Activated CD8-positive, alpha-beta memory T cell treated with anti-CD3 and anti-CD28 coated beads, Interleukin-2, amount 10 ng/mL, durations not matched to agents 7 days and 5 days (primary cell): ENCODE data around the gene WFS1. TPM values are rescaled to one million over a fixed set of nuclear protein-coding genes. Genes with fewer than 3 reads are reported as not detected.

Experiments used
- ATAC-seq: fragments of 150-1000 bp; cut with Tn5 transposase; one replicate; pipeline ENCODE4 v1.10.0; 2021; ENCODE audit warnings: moderate library complexity
- CTCF ChIA-PET: fragments of 350-600 bp; sonication (Branson Sonifier 250); formaldehyde crosslinking; loops from one replicate; lab custom pipeline; 2021; ENCODE audit warnings: antibody characterized with exemption; lab: Charles Lee
- DNase-seq: peaks from one replicate; pipeline ENCODE4 v3.0.0-alpha.2; 2020
- H3K27ac Mint-ChIP-seq: one replicate; pipeline ENCODE4 v1.8.0; 2021; ENCODE audit warnings: mild to moderate bottlenecking, mixed read lengths
- H3K27me3 Mint-ChIP-seq: one replicate; pipeline ENCODE4 v1.8.0; 2021; ENCODE audit warnings: mixed read lengths
- H3K36me3 Mint-ChIP-seq: one replicate; pipeline ENCODE4 v1.8.0; 2021; ENCODE audit warnings: mild to moderate bottlenecking, mixed read lengths
- H3K4me1 Mint-ChIP-seq: one replicate; pipeline ENCODE4 v1.8.0; 2021; ENCODE audit warnings: mixed read lengths
- H3K4me3 Mint-ChIP-seq: one replicate; pipeline ENCODE4 v1.8.0; 2021; ENCODE audit warnings: mild to moderate bottlenecking, moderate library complexity, mixed read lengths
- H3K9me3 Mint-ChIP-seq: one replicate; pipeline ENCODE4 v1.8.0; 2022; ENCODE audit warnings: low read depth, mixed read lengths
- total RNA-seq, 2 experiments: library from RNA; stranded (reverse); gene quantifications; one replicate each; pipeline ENCODE4 v1.2.3, GENCODE V29; 2021

WFS1 gene
- total RNA-seq, 2 experiments from 2014 or later, result 1.8 to 2.2 TPM

- Mint-ChIP-seq H3K27me3 (peaks cover 64% of the 10 kb centered on the region), H3K36me3 (no peaks in the 10 kb centered on the region), H3K27ac (no peak overlapping the region), H3K4me3 (no peak overlapping the region), H3K4me1 (peaks cover 52% of the 10 kb centered on the region), H3K9me3 (no peaks in the 10 kb centered on the region)
- no peak for ATAC-seq
- CTCF ChIA-PET, result interaction anchor here (1.8 to 16.8 kb wide), 3 partner anchors 8 to 63 kb away, joined by 6 to 685 read pairs (median 26); partner anchors contain the start of gene WFS1
- no peak for DNase-seq
Measured at GRCh38 chr4:6322761-6323566, 53.3 kb downstream of the WFS1 start.

- DNase-seq, result no peak
Measured at GRCh38 chr4:6324461-6324998, 54.9 kb downstream of the WFS1 start.

GRCh38 chr4:6324999-6325787 is 55.5 kb downstream of the WFS1 start:
- no peak overlapping the region for H3K4me3 Mint-ChIP-seq
- no peaks in the 10 kb centered on the region for H3K9me3 Mint-ChIP-seq
- peak; percentile 24 for ATAC-seq
- peaks cover 68% of the 10 kb centered on the region for H3K27me3 Mint-ChIP-seq
- peaks cover 44% of the 10 kb centered on the region for H3K4me1 Mint-ChIP-seq
- no peak overlapping the region for H3K27ac Mint-ChIP-seq
- CTCF ChIA-PET, result interaction anchor here (9.0 to 16.8 kb wide), 2 partner anchors 66 to 326 kb away, joined by 107 to 685 read pairs; partner anchors contain the start of gene WFS1
- no peak for DNase-seq
- no peaks in the 10 kb centered on the region for H3K36me3 Mint-ChIP-seq

More at GRCh38 chr4:6324461-6324998, 54.9 kb downstream of the WFS1 start:
- ATAC-seq, result no peak
- Mint-ChIP-seq H3K9me3 (no peaks in the 10 kb centered on the region), H3K4me3 (no peak overlapping the region), H3K4me1 (peaks cover 49% of the 10 kb centered on the region), H3K27ac (no peak overlapping the region), H3K27me3 (peaks cover 68% of the 10 kb centered on the region), H3K36me3 (no peaks in the 10 kb centered on the region)
- CTCF ChIA-PET, result interaction anchor here (9.0 to 16.8 kb wide), 2 partner anchors 65 to 326 kb away, joined by 107 to 685 read pairs; partner anchors contain the start of gene WFS1

- CTCF ChIA-PET, result interaction anchor here (2.8 to 16.8 kb wide), 4 partner anchors 15 to 327 kb away, joined by 15 to 685 read pairs (median 62); partner anchors contain the start of gene WFS1
- ATAC-seq (no peak), DNase-seq (no peak)
- Mint-ChIP-seq H3K4me3 (no peak overlapping the region), H3K27me3 (peaks cover 65% of the 10 kb centered on the region), H3K9me3 (no peaks in the 10 kb centered on the region), H3K27ac (no peak overlapping the region), H3K4me1 (peaks cover 38% of the 10 kb centered on the region), H3K36me3 (no peaks in the 10 kb centered on the region)
Measured at GRCh38 chr4:6325788-6326290, 56.2 kb downstream of the WFS1 start.

GRCh38 chr4:6326312-6327060 is 56.8 kb downstream of the WFS1 start:
- H3K27ac Mint-ChIP-seq, result no peak overlapping the region
- H3K27me3 Mint-ChIP-seq, result peaks cover 64% of the 10 kb centered on the region
- H3K4me1 Mint-ChIP-seq, result peaks cover 33% of the 10 kb centered on the region
- ATAC-seq (no peak), DNase-seq (no peak)
- no peak overlapping the region for H3K4me3 Mint-ChIP-seq
- H3K9me3 Mint-ChIP-seq, result no peaks in the 10 kb centered on the region
- CTCF ChIA-PET, result interaction anchor here (1.0 to 16.8 kb wide), 14 partner anchors 9 to 332 kb away, joined by 3 to 685 read pairs (median 7); partner anchors contain the start of gene WFS1
- H3K36me3 Mint-ChIP-seq, result no peaks in the 10 kb centered on the region

- H3K4me1 Mint-ChIP-seq, result peaks cover 25% of the 10 kb centered on the region
- ATAC-seq (peak; percentile 85), DNase-seq (peak; percentile 85)
- H3K36me3 Mint-ChIP-seq, result no peaks in the 10 kb centered on the region
- H3K27me3 Mint-ChIP-seq, result peaks cover 56% of the 10 kb centered on the region
- no peak overlapping the region for H3K27ac Mint-ChIP-seq
- no peak overlapping the region for H3K4me3 Mint-ChIP-seq
- no peaks in the 10 kb centered on the region for H3K9me3 Mint-ChIP-seq
- CTCF ChIA-PET, result interaction anchor here (0.6 to 16.8 kb wide), 24 partner anchors 9 to 333 kb away, joined by 3 to 685 read pairs (median 4); partner anchors contain the start of gene WFS1
Measured at GRCh38 chr4:6327220-6327917, 57.7 kb downstream of the WFS1 start.

- H3K27ac Mint-ChIP-seq, result no peak overlapping the region
- H3K4me1 Mint-ChIP-seq, result peaks cover 17% of the 10 kb centered on the region
- peaks cover 45% of the 10 kb centered on the region for H3K27me3 Mint-ChIP-seq
- H3K4me3 Mint-ChIP-seq, result no peak overlapping the region
- no peak for DNase-seq
- ATAC-seq, result no peak
- no peaks in the 10 kb centered on the region for H3K9me3 Mint-ChIP-seq
- H3K36me3 Mint-ChIP-seq, result no peaks in the 10 kb centered on the region
- CTCF ChIA-PET, result interaction anchor here (1.6 to 16.8 kb wide), 8 partner anchors 10 to 330 kb away, joined by 3 to 685 read pairs (median 12); partner anchors contain the start of gene WFS1
Measured at GRCh38 chr4:6328526-6328925, 58.9 kb downstream of the WFS1 start.

- H3K36me3 Mint-ChIP-seq, result no peaks in the 10 kb centered on the region
- H3K27me3 Mint-ChIP-seq, result peaks cover 34% of the 10 kb centered on the region
- peaks cover 11% of the 10 kb centered on the region for H3K4me1 Mint-ChIP-seq
- no peak for DNase-seq
- peak overlapping the region; percentile 5 for H3K27ac Mint-ChIP-seq
- CTCF ChIA-PET, result interaction anchor here (0.7 to 16.8 kb wide), 18 partner anchors 9 to 461 kb away, joined by 3 to 685 read pairs (median 6); partner anchors contain the start of genes JAKMIP1, MAN2B2 and WFS1
- H3K9me3 Mint-ChIP-seq, result no peaks in the 10 kb centered on the region
- ATAC-seq, result no peak
- H3K4me3 Mint-ChIP-seq, result no peak overlapping the region
Measured at GRCh38 chr4:6329478-6330383, 60.1 kb downstream of the WFS1 start.

GRCh38 chr4:6330384-6330767 is 60.7 kb downstream of the WFS1 start:
- H3K4me3 Mint-ChIP-seq, result no peak overlapping the region
- ATAC-seq (no peak), DNase-seq (no peak)
- no peaks in the 10 kb centered on the region for H3K9me3 Mint-ChIP-seq
- CTCF ChIA-PET, result interaction anchor here (0.7 to 16.8 kb wide), 26 partner anchors 8 to 462 kb away, joined by 3 to 685 read pairs (median 4); partner anchors contain the start of genes JAKMIP1, MAN2B2 and WFS1
- peak overlapping the region; percentile 5 for H3K27ac Mint-ChIP-seq
- no peaks in the 10 kb centered on the region for H3K36me3 Mint-ChIP-seq
- H3K27me3 Mint-ChIP-seq, result peaks cover 29% of the 10 kb centered on the region
- peaks cover 4% of the 10 kb centered on the region for H3K4me1 Mint-ChIP-seq

GRCh38 chr4:6331018-6331417 is 61.4 kb downstream of the WFS1 start:
- no peak overlapping the region for H3K27ac Mint-ChIP-seq
- peaks cover 28% of the 10 kb centered on the region for H3K27me3 Mint-ChIP-seq
- H3K36me3 Mint-ChIP-seq, result no peaks in the 10 kb centered on the region
- no peak for ATAC-seq
- H3K9me3 Mint-ChIP-seq, result no peaks in the 10 kb centered on the region
- peaks cover 3% of the 10 kb centered on the region for H3K4me1 Mint-ChIP-seq
- peak; percentile 61 for DNase-seq
- CTCF ChIA-PET, result interaction anchor here (1.0 to 16.8 kb wide), 34 partner anchors 10 to 542 kb away, joined by 3 to 685 read pairs (median 4); partner anchors contain the start of genes JAKMIP1, MAN2B2 and WFS1
- no peak overlapping the region for H3K4me3 Mint-ChIP-seq

GRCh38 chr4:6331468-6331867 is 61.8 kb downstream of the WFS1 start:
- Mint-ChIP-seq H3K4me1 (peaks cover 3% of the 10 kb centered on the region), H3K4me3 (no peak overlapping the region), H3K27me3 (peaks cover 26% of the 10 kb centered on the region), H3K27ac (no peak overlapping the region), H3K9me3 (no peaks in the 10 kb centered on the region), H3K36me3 (no peaks in the 10 kb centered on the region)
- ATAC-seq (no peak), DNase-seq (no peak)
- CTCF ChIA-PET, result interaction anchor here (1.0 to 16.8 kb wide), 36 partner anchors 11 to 542 kb away, joined by 3 to 685 read pairs (median 4); partner anchors contain the start of genes JAKMIP1, MAN2B2 and WFS1
